Stimulated activated memory B cell treated with anti-CD40 and anti-IgM and Interleukin-4, amounts not matched to agents 10 μg/mL and 1 μg/mL and 100 μg/mL, for 72 hours (primary cell): ENCODE data around the gene NUAK1.
A peak's percentile ranks its signal among the peaks of the same experiment; 100 is the strongest.

Source experiments
- ATAC-seq: fragments of 150-1000 bp; cut with Tn5 transposase; 2 replicates; pipeline ENCODE4 v1.10.0; 2021
- H3K27ac Mint-ChIP-seq: one replicate; pipeline ENCODE4 v1.8.0; 2022; ENCODE audit warnings: mild to moderate bottlenecking, mixed read lengths
- H3K27me3 Mint-ChIP-seq: one replicate; pipeline ENCODE4 v1.8.0; 2022; ENCODE audit warnings: mixed read lengths
- H3K36me3 Mint-ChIP-seq: one replicate; pipeline ENCODE4 v1.8.0; 2022; ENCODE audit warnings: mixed read lengths
- H3K4me1 Mint-ChIP-seq: one replicate; pipeline ENCODE4 v1.8.0; 2022; ENCODE audit warnings: mixed read lengths
- H3K4me3 Mint-ChIP-seq: one replicate; pipeline ENCODE4 v1.8.0; 2022; ENCODE audit warnings: mild to moderate bottlenecking, moderate library complexity, mixed read lengths
- H3K9me3 Mint-ChIP-seq: one replicate; pipeline ENCODE4 v1.8.0; 2022; ENCODE audit warnings: mixed read lengths

Gene NUAK1

GRCh38 chr12:106039242-106039641 lies 99.5 kb downstream of the NUAK1 start:
- no peak for ATAC-seq
- Mint-ChIP-seq H3K9me3 (peaks cover 15% of the 10 kb centered on the region), H3K4me1 (no peaks in the 10 kb centered on the region), H3K27me3 (peaks cover 31% of the 10 kb centered on the region), H3K27ac (no peak overlapping the region), H3K36me3 (no peaks in the 10 kb centered on the region), H3K4me3 (no peak overlapping the region)

DNA sequence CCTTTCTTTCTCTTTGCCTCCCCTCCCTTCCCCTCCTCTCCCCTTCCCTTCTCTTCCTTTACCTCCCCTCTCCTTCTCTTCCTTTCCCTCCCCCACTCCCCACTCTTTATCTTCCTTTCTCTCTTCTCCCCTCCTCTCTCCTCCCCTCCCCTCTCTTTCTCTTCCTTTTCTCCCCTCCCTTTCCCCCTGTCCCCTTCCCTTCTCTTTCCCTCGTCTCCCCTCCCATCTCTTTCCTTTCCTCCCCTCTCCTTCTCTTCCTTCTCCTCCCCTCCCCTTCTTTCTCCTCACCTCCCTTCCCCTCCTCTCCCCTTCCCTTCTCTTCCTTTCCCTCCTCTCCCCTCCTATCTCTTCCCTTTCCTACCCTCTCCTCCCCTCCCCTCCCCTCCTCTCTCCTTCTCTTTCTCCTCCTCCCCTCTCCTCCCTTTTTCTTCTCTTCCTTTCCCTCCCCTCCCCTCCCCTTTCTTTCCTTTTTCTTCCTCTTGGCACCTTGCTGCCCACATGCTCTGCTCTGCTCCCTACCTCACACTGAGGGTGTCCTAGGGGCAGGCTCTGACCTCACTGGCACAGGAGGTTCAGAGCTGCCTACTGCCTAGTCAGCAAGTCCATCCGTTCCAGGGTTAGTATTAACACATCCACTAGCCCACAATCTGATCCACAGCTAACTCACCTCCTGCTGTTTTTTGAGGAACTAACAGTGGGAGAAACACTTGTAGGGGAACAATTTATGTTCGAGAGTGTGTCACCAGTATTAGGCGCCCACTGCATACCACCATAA lies 101.0 kb downstream of the NUAK1 start:
- Mint-ChIP-seq H3K4me1 (no peaks in the 10 kb centered on the region), H3K36me3 (no peaks in the 10 kb centered on the region), H3K27me3 (peaks cover 28% of the 10 kb centered on the region), H3K9me3 (peaks cover 15% of the 10 kb centered on the region), H3K4me3 (no peak overlapping the region), H3K27ac (no peak overlapping the region)
- no peak for ATAC-seq

DNA sequence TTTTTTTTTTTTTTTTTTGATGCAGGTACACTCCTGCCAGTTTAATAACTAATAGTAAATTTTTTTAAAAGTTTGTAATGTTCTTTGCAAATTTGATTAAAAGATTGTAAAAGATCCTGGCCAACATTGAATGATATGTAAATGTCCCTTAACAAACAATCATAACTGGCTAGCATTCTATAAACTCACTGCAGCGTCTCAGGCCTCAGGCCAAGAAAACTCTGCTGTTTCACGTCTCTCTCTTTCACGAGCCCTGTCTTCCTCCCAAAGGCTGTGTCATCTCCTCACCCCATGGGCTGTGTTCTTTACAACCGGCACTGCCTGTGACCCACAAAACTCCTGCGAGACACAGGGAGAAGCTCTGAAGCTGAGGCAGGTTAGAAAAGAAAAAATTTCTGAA lies 103.3 kb downstream of the NUAK1 start:
- no peak for ATAC-seq
- H3K27ac Mint-ChIP-seq, result no peak overlapping the region
- no peaks in the 10 kb centered on the region for H3K36me3 Mint-ChIP-seq
- H3K4me1 Mint-ChIP-seq, result no peaks in the 10 kb centered on the region
- H3K9me3 Mint-ChIP-seq, result peaks cover 7% of the 10 kb centered on the region
- no peak overlapping the region for H3K4me3 Mint-ChIP-seq
- H3K27me3 Mint-ChIP-seq, result peaks cover 12% of the 10 kb centered on the region

GRCh38 chr12:106034316-106034715 lies 104.4 kb downstream of the NUAK1 start:
- Mint-ChIP-seq H3K4me1 (no peaks in the 10 kb centered on the region), H3K36me3 (no peaks in the 10 kb centered on the region), H3K27ac (no peak overlapping the region), H3K4me3 (no peak overlapping the region), H3K27me3 (peaks cover 9% of the 10 kb centered on the region), H3K9me3 (peaks cover 7% of the 10 kb centered on the region)
- no peak for ATAC-seq

DNA sequence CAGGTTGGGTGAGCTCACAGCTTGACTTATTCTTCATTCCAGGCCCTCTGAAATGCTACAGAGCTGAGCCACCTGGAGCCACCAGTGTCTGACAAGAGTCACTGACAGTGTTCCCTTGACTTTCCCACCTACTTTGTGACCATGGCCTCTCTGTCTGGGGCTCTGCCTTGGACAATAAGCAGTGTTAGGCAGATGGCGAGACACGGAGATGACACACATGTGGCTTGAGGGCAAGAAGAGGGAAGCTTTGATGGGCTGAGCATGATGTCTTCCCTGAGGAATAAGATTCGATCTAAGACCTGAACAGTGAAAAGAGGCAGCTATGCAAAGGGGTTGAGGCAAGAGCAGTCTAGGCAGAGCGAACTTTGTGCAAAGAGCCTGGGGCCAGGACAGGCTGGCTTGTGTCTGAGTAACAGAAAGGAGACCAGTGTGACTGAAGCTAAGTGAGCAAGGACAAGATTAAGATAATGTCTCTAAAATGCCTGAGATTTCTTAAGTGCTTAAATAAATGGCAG lies 105.5 kb downstream of the NUAK1 start:
- H3K9me3 Mint-ChIP-seq, result peaks cover 7% of the 10 kb centered on the region
- no peak overlapping the region for H3K27ac Mint-ChIP-seq
- peaks cover 8% of the 10 kb centered on the region for H3K27me3 Mint-ChIP-seq
- no peak overlapping the region for H3K4me3 Mint-ChIP-seq
- no peaks in the 10 kb centered on the region for H3K36me3 Mint-ChIP-seq
- no peaks in the 10 kb centered on the region for H3K4me1 Mint-ChIP-seq
- peak; percentile 39 for ATAC-seq

GRCh38 chr12:106032623-106032925 lies 106.2 kb downstream of the NUAK1 start:
- H3K27ac Mint-ChIP-seq, result no peak overlapping the region
- no peaks in the 10 kb centered on the region for H3K4me1 Mint-ChIP-seq
- H3K27me3 Mint-ChIP-seq, result peaks cover 2% of the 10 kb centered on the region
- H3K9me3 Mint-ChIP-seq, result peaks cover 3% of the 10 kb centered on the region
- H3K4me3 Mint-ChIP-seq, result no peak overlapping the region
- H3K36me3 Mint-ChIP-seq, result no peaks in the 10 kb centered on the region
- ATAC-seq, result no peak

DNA sequence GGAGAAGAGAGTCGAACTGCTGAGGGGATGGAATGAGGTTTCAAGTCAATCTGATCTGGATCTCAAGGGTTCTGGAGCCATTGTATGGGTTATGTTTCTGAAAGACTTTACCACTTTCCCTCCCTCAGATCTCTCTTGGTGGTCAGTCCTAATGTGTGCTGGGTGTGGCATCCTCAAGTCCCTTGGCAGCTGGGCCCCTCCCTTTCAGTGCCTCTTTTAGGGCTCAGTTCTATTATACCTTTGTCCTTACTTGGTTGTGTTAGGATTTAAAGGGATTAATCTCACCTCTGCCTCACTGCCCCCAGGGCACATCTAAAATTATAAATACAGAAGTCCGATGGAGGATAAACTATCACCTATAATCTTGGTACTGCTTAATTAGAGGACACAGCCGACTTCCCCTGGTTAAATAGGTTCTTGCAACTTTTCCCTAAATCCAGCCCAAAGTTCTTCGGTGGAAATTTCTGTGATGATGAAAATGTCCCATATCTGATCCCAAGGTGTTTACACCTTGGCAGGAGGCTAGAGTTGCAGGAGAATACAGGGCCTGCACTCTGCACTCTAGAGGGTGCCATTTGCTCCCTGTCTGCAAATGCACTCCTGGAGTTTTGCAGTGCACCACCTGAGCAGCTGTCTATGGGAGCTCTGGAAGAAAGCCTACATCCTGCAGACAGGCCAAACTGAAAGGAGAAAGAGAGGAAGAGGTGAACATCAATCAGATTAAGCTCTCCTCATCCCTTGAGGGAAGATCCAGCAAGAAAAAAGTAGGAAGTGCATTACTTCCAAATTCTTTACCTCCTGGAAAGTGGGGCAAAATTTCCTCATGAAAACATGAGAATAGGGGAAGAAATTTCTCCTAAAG lies 106.8 kb downstream of the NUAK1 start:
- ATAC-seq, result no peak
- H3K4me3 Mint-ChIP-seq, result no peak overlapping the region
- no peaks in the 10 kb centered on the region for H3K27me3 Mint-ChIP-seq
- no peaks in the 10 kb centered on the region for H3K4me1 Mint-ChIP-seq
- H3K27ac Mint-ChIP-seq, result no peak overlapping the region
- peaks cover 3% of the 10 kb centered on the region for H3K9me3 Mint-ChIP-seq
- H3K36me3 Mint-ChIP-seq, result no peaks in the 10 kb centered on the region

- no peaks in the 10 kb centered on the region for H3K27me3 Mint-ChIP-seq
- no peaks in the 10 kb centered on the region for H3K4me1 Mint-ChIP-seq
- no peak overlapping the region for H3K4me3 Mint-ChIP-seq
- ATAC-seq, result no peak
- H3K9me3 Mint-ChIP-seq, result no peaks in the 10 kb centered on the region
- no peak overlapping the region for H3K27ac Mint-ChIP-seq
- no peaks in the 10 kb centered on the region for H3K36me3 Mint-ChIP-seq
These were observed 108.3 kb downstream of the NUAK1 start for GRCh38 chr12:106030210-106031071.

- ATAC-seq, result no peak
- Mint-ChIP-seq H3K4me1 (no peaks in the 10 kb centered on the region), H3K36me3 (no peaks in the 10 kb centered on the region), H3K27me3 (no peaks in the 10 kb centered on the region), H3K9me3 (no peaks in the 10 kb centered on the region), H3K4me3 (no peak overlapping the region), H3K27ac (no peak overlapping the region)
These were observed 109.2 kb downstream of the NUAK1 start for GRCh38 chr12:106029532-106029931.

DNA sequence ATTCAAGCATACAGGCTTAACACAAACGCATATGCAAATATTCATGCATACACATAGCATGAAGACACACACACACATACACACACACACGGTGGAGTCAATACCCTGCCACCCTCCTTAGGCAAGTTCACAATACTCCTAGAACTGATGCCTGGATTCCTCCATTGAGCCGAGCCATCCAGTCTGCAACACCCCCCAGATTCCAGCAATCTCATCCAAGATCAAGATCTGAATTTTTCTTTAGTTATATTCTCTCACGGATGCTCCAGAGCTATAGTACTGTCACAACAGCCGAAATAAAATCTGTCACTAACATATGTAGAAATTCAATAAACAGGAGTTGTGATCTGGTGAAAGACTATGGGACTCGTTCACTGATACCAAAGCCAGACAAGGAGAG lies 110.8 kb downstream of the NUAK1 start:
- H3K4me3 Mint-ChIP-seq, result no peak overlapping the region

DNA sequence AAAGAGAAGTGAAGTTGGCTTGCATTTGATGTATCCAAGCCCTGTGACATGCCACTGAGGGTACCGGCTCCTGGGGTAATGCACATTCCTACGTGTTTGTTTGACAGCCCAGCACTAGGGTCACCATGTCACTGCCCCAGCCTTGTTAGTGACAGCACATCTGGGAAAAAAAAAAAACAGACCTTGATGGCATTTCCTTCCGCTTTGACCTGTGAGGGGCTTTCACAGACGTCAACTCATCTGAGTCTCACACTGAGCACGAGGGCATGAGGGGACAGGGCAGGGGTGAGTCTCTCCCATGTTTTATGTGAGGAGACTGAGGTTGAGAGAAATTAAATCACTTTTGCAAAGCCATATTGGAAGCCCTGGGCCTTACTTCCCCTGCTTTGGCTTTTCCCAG lies 111.5 kb downstream of the NUAK1 start:
- no peak overlapping the region for H3K27ac Mint-ChIP-seq
- no peak overlapping the region for H3K4me3 Mint-ChIP-seq
- no peaks in the 10 kb centered on the region for H3K4me1 Mint-ChIP-seq
- H3K36me3 Mint-ChIP-seq, result no peaks in the 10 kb centered on the region
- no peaks in the 10 kb centered on the region for H3K27me3 Mint-ChIP-seq
- no peak for ATAC-seq
- no peaks in the 10 kb centered on the region for H3K9me3 Mint-ChIP-seq

More for the DNA sequence above, 110.8 kb downstream of the NUAK1 start:
- no peak for ATAC-seq
- H3K36me3 Mint-ChIP-seq, result no peaks in the 10 kb centered on the region
- H3K4me1 Mint-ChIP-seq, result no peaks in the 10 kb centered on the region
- H3K27ac Mint-ChIP-seq, result no peak overlapping the region
- no peaks in the 10 kb centered on the region for H3K9me3 Mint-ChIP-seq
- no peaks in the 10 kb centered on the region for H3K27me3 Mint-ChIP-seq

- peaks cover 1% of the 10 kb centered on the region for H3K27me3 Mint-ChIP-seq
- no peaks in the 10 kb centered on the region for H3K4me1 Mint-ChIP-seq
- peaks cover under 1% of the 10 kb centered on the region for H3K9me3 Mint-ChIP-seq
- no peak overlapping the region for H3K4me3 Mint-ChIP-seq
- no peak for ATAC-seq
- H3K36me3 Mint-ChIP-seq, result no peaks in the 10 kb centered on the region
- H3K27ac Mint-ChIP-seq, result no peak overlapping the region
These were observed 113.6 kb downstream of the NUAK1 start for GRCh38 chr12:106025129-106025528.

DNA sequence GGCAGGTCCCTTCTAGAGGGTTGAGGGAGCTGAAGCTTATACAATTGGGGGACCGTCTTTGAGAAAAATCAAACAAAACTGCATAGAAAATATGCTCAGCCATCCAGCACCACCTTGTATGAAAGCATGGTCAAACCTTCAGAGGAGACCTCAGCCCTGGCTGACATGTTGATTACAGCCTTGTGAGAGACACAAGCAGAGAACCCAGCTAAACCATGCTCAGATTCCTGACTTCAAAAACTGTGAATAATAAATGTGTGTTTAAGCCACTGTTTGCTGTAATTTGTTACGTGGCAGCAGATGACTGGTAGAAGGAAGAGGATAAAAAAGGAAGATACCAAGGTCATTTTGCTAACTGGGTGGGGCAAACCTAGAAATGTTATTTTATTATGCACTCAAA lies 115.7 kb downstream of the NUAK1 start:
- no peak for ATAC-seq

GRCh38 chr12:106022568-106023012 lies 116.2 kb downstream of the NUAK1 start:
- Mint-ChIP-seq H3K4me3 (no peak overlapping the region), H3K27me3 (peaks cover 10% of the 10 kb centered on the region), H3K9me3 (peaks cover 8% of the 10 kb centered on the region), H3K27ac (no peak overlapping the region), H3K36me3 (no peaks in the 10 kb centered on the region), H3K4me1 (no peaks in the 10 kb centered on the region)
- no peak for ATAC-seq

More for the DNA sequence above, 115.7 kb downstream of the NUAK1 start:
- no peak overlapping the region for H3K4me3 Mint-ChIP-seq
- peaks cover 8% of the 10 kb centered on the region for H3K9me3 Mint-ChIP-seq
- peaks cover 10% of the 10 kb centered on the region for H3K27me3 Mint-ChIP-seq
- no peaks in the 10 kb centered on the region for H3K36me3 Mint-ChIP-seq
- H3K27ac Mint-ChIP-seq, result no peak overlapping the region
- H3K4me1 Mint-ChIP-seq, result no peaks in the 10 kb centered on the region

DNA sequence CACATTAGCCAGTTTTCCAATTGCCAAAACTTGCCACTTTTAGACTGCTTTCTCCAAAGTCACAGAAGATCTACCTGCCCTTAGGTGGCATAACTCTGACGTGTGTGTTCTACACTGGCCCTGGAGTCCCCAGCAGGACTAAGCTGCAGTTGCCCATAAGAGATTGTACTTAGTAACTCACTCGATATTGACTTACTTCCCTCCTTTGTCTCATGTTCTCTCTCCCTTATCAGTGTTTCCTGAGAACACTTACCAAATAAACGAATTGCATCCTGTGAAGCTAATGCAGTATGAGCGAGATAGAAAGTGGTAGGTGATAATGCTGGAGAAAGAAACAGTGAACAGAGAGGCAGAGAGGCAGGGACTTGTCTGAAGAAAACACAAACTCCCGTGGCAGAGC lies 117.2 kb downstream of the NUAK1 start:
- no peaks in the 10 kb centered on the region for H3K36me3 Mint-ChIP-seq
- no peaks in the 10 kb centered on the region for H3K4me1 Mint-ChIP-seq
- no peak overlapping the region for H3K4me3 Mint-ChIP-seq
- peaks cover 8% of the 10 kb centered on the region for H3K9me3 Mint-ChIP-seq
- no peak overlapping the region for H3K27ac Mint-ChIP-seq
- no peak for ATAC-seq
- peaks cover 10% of the 10 kb centered on the region for H3K27me3 Mint-ChIP-seq
